Measurements from ENCODE around the gene TBX2. TPM values are rescaled to one million over a fixed set of nuclear protein-coding genes. Genes with fewer than 3 reads are reported as not detected.

Gene TBX2
- total and polyA plus RNA-seq, 2 of the 13 experiments (the other 11 are each of a cell fraction or from before 2014, with no cell fraction given) = 2.8 to 15.3 TPM

DNA sequence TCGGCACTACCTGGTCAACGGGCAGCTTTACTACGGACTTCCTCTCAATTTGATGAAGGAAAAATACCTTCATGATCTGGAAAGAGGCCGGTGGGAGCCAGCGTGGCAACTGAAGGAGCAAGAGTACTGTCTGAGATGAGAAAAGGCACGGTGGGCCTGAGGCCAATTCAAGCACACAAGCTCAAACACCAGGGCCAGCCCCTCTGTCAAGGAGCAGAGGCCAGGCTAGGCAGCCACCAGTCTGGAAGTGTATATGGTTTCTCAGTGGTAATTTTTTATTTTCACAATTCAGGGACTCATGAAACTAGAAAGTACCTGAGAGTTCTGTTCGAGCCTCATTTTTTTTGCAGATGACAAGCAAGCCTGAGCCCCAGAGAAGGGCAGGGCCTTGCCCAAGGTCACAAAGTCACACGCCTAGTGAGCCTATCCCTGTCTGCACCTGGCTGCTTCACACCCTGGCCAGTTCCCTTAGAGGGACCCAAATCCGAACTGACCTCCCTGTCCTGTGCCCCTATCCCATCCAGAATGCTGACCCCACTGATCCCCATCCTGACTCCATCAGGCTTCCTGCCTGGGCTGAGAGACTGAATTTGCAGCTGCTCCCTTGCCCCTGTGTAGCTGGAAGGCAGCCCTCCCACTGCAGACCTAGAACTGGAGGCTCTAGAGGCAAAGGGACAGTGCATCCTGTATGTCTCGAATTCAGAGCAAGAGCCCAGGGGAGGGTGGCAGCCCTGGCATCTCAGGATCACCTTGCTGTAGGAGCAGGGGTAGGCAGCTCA, 4.8 kb upstream of the TBX2 start (continued):
- TF ChIP-seq ATF1 (CRISPR knock-in tag; IDR thresholded peaks at IDR 0.05) = no peak
- TF ChIP-seq, protein P1, sequence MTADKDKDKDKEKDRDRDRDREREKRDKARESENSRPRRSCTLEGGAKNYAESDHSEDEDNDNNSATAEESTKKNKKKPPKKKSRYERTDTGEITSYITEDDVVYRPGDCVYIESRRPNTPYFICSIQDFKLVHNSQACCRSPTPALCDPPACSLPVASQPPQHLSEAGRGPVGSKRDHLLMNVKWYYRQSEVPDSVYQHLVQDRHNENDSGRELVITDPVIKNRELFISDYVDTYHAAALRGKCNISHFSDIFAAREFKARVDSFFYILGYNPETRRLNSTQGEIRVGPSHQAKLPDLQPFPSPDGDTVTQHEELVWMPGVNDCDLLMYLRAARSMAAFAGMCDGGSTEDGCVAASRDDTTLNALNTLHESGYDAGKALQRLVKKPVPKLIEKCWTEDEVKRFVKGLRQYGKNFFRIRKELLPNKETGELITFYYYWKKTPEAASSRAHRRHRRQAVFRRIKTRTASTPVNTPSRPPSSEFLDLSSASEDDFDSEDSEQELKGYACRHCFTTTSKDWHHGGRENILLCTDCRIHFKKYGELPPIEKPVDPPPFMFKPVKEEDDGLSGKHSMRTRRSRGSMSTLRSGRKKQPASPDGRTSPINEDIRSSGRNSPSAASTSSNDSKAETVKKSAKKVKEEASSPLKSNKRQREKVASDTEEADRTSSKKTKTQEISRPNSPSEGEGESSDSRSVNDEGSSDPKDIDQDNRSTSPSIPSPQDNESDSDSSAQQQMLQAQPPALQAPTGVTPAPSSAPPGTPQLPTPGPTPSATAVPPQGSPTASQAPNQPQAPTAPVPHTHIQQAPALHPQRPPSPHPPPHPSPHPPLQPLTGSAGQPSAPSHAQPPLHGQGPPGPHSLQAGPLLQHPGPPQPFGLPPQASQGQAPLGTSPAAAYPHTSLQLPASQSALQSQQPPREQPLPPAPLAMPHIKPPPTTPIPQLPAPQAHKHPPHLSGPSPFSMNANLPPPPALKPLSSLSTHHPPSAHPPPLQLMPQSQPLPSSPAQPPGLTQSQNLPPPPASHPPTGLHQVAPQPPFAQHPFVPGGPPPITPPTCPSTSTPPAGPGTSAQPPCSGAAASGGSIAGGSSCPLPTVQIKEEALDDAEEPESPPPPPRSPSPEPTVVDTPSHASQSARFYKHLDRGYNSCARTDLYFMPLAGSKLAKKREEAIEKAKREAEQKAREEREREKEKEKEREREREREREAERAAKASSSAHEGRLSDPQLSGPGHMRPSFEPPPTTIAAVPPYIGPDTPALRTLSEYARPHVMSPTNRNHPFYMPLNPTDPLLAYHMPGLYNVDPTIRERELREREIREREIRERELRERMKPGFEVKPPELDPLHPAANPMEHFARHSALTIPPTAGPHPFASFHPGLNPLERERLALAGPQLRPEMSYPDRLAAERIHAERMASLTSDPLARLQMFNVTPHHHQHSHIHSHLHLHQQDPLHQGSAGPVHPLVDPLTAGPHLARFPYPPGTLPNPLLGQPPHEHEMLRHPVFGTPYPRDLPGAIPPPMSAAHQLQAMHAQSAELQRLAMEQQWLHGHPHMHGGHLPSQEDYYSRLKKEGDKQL (CRISPR knock-in tag; IDR thresholded peaks at IDR 0.05; ENCODE audit: low read depth) = no peak
- TF ChIP-seq, protein P2, sequence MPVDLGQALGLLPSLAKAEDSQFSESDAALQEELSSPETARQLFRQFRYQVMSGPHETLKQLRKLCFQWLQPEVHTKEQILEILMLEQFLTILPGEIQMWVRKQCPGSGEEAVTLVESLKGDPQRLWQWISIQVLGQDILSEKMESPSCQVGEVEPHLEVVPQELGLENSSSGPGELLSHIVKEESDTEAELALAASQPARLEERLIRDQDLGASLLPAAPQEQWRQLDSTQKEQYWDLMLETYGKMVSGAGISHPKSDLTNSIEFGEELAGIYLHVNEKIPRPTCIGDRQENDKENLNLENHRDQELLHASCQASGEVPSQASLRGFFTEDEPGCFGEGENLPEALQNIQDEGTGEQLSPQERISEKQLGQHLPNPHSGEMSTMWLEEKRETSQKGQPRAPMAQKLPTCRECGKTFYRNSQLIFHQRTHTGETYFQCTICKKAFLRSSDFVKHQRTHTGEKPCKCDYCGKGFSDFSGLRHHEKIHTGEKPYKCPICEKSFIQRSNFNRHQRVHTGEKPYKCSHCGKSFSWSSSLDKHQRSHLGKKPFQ (CRISPR knock-in tag; IDR thresholded peaks at IDR 0.05; ENCODE audit: insufficient replicate concordance) = peak; percentile 62
- no peak; the same call in 1 of the 2 replicates for TF ChIP-seq ZNF777 (CRISPR knock-in tag; IDR thresholded peaks at IDR 0.05)
- no peak for TF ChIP-seq ZNF619 (CRISPR knock-in tag; IDR thresholded peaks at IDR 0.05)
- TF ChIP-seq HMG20A (CRISPR knock-in tag; IDR thresholded peaks at IDR 0.05; ENCODE audit: borderline replicate concordance) = no peak
- TF ChIP-seq MED13 (CRISPR knock-in tag; IDR thresholded peaks at IDR 0.05) = no peak
- TF ChIP-seq, protein P3, sequence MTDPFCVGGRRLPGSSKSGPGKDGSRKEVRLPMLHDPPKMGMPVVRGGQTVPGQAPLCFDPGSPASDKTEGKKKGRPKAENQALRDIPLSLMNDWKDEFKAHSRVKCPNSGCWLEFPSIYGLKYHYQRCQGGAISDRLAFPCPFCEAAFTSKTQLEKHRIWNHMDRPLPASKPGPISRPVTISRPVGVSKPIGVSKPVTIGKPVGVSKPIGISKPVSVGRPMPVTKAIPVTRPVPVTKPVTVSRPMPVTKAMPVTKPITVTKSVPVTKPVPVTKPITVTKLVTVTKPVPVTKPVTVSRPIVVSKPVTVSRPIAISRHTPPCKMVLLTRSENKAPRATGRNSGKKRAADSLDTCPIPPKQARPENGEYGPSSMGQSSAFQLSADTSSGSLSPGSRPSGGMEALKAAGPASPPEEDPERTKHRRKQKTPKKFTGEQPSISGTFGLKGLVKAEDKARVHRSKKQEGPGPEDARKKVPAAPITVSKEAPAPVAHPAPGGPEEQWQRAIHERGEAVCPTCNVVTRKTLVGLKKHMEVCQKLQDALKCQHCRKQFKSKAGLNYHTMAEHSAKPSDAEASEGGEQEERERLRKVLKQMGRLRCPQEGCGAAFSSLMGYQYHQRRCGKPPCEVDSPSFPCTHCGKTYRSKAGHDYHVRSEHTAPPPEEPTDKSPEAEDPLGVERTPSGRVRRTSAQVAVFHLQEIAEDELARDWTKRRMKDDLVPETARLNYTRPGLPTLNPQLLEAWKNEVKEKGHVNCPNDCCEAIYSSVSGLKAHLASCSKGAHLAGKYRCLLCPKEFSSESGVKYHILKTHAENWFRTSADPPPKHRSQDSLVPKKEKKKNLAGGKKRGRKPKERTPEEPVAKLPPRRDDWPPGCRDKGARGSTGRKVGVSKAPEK (CRISPR knock-in tag; IDR thresholded peaks at IDR 0.05; ENCODE audit: borderline replicate concordance) = no peak
- TF ChIP-seq HNRNPH1 (optimal IDR thresholded peaks at IDR 0.05; ENCODE audit: low read depth, low read length) = no peak
- TF ChIP-seq SAFB2 (CRISPR knock-in tag; IDR thresholded peaks at IDR 0.05; ENCODE audit: borderline replicate concordance, low read depth) = 0 out of 2 replicates have a peak, but pooled peaks have one; percentile 62
- no peak; the same call in 1 of the 2 replicates for TF ChIP-seq ZNF256 (CRISPR knock-in tag; conservative IDR thresholded peaks at IDR 0.05)
- peak; percentile 37; the same call in 1 of the 2 replicates for TF ChIP-seq GFI1 (CRISPR knock-in tag; IDR thresholded peaks at IDR 0.05; ENCODE audit: borderline replicate concordance)
- TF ChIP-seq, protein P4, sequence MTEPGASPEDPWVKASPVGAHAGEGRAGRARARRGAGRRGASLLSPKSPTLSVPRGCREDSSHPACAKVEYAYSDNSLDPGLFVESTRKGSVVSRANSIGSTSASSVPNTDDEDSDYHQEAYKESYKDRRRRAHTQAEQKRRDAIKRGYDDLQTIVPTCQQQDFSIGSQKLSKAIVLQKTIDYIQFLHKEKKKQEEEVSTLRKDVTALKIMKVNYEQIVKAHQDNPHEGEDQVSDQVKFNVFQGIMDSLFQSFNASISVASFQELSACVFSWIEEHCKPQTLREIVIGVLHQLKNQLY (CRISPR knock-in tag; IDR thresholded peaks at IDR 0.05) = no peak
- TF ChIP-seq SMARCC2 (IDR thresholded peaks at IDR 0.05) = no peak
- TF ChIP-seq, protein P5, sequence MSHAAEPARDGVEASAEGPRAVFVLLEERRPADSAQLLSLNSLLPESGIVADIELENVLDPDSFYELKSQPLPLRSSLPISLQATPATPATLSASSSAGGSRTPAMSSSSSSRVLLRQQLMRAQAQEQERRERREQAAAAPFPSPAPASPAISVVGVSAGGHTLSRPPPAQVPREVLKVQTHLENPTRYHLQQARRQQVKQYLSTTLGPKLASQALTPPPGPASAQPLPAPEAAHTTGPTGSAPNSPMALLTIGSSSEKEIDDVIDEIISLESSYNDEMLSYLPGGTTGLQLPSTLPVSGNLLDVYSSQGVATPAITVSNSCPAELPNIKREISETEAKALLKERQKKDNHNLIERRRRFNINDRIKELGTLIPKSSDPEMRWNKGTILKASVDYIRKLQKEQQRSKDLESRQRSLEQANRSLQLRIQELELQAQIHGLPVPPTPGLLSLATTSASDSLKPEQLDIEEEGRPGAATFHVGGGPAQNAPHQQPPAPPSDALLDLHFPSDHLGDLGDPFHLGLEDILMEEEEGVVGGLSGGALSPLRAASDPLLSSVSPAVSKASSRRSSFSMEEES (CRISPR knock-in tag; IDR thresholded peaks at IDR 0.05) = no peak
